Caki2 (cell line): ENCODE measurements around the gene SLC35E2B. TPM values are rescaled to one million over a fixed set of nuclear protein-coding genes. Genes with fewer than 3 reads are reported as not detected.
"Not testable (repeated sequence)": the region's sequence is repeated elsewhere in the genome, so short reads cannot be mapped to it uniquely, and the experiment has no call there.

Source experiments
- DNase-seq: peaks from one replicate; pipeline ENCODE4 v3.0.0-alpha.2; 2015; ENCODE audit warnings: low read depth
- in situ Hi-C: cut with HindIII; loops from 2 replicates; pipeline ENCODE4 v1.10.0; 2016; ENCODE audit warnings: low sequenced_read_pairs, low pct_unique_long_range_greater_than_20kb, mixed read lengths
- total RNA-seq: library from RNA; depleted of rRNA; stranded (reverse); fragments of >200 nt; shearing (Covaris generic); gene quantifications from 2 replicates; pipeline ENCODE4 v1.2.3, GENCODE V29; 2014; ENCODE audit warnings: low replicate concordance; rRNA removed

SLC35E2B gene
- total RNA-seq, result 13.6 and 13.8 TPM in 2 replicates

DNA sequence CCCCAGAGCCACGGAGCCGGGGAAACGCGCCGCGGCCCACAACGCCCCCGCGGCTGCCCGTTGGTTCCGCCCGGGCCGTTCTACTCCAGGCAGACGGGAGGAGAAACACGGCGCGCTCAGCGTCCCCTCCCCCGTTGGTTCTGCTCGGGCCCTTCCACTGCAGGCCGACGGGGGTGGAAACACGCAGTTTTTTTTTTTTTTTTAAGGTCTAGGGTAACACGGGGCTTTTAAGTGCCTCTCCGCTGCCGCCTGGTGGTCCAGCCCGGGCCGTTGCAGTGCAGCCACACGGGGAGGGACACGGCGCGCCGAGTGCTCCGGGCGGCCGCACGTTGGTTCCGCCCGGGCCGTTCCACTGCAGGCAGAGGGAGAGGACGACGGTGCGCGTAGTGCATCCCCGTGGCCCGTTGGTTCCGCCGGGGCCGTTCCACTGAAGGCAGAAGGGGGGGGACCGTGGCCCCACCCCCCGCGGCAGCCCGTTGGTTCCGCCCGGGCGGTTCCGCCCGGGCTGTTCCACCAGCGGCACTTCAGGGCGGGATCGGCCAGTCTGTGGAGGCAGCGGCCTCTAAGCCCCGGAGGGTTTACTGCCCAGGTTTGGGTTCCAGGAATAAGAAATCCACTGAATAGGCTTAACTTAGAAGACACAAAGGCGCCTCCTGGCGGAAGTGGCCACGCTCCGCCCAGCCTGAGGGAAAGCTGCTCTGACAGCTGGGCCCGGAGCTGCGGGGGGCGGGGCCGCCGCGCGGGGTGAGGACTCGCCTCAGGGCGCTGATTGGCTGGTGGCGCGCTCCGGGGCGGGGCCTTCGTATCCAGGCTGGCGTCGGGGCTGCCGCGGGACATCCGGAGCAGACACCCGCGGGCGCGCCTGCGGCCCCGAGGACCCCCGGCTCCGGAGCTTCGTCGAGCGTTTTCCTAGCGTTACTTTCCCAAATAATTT lies at the start of gene SLC35E2B:
TSS of gene SLC35E2B (minus strand) at position 82 of the 934 bp plus-strand sequence. CDS start 16,096 bp downstream, outside the sequence.
- in situ Hi-C loops, result not testable (repeated sequence)
- peak; percentile 78 for DNase-seq

GRCh38 chr1:1741013-1741412 lies 48.4 kb upstream of the SLC35E2B start:
- in situ Hi-C loops, result not testable (repeated sequence)
- peak; percentile 82 for DNase-seq

DNA sequence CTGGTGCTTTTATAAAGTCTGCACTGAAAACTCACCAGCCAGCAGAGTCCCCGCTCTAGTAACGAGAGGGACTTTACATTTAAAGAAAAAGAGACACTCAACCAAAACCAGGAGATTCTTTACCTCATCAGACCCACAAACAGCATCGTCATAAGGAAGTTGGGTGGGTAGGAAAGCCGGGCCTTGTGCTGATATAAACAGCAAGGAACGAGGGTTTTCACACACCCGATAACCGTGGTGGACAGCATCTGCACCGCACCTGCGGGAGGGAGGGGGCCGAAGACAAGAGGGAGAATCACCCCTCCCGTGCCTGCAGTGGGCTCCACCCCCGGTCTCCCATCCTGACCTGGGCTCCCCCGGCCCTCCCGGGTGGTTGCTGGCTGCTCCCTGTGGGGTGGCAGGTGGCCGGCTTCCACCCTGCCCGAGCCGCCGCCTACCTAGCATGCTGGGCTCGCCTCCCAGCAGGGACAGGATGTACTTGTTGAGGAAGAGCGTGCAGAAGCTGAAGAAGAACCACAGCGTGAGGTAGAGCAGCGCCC lies 46.3 kb upstream of the SLC35E2B start:
- in situ Hi-C loops, DNase-seq: not testable (repeated sequence)

GRCh38 chr1:1737675-1738590 lies 45.3 kb upstream of the SLC35E2B start:
- DNase-seq, in situ Hi-C loops: not testable (repeated sequence)

GRCh38 chr1:1732381-1732780 lies 39.8 kb upstream of the SLC35E2B start:
- in situ Hi-C loops, result no loop called here
- DNase-seq, result no peak

- in situ Hi-C loops, result no loop called here
- no peak for DNase-seq
Measured at GRCh38 chr1:1730870-1731269, 38.3 kb upstream of the SLC35E2B start.

DNA sequence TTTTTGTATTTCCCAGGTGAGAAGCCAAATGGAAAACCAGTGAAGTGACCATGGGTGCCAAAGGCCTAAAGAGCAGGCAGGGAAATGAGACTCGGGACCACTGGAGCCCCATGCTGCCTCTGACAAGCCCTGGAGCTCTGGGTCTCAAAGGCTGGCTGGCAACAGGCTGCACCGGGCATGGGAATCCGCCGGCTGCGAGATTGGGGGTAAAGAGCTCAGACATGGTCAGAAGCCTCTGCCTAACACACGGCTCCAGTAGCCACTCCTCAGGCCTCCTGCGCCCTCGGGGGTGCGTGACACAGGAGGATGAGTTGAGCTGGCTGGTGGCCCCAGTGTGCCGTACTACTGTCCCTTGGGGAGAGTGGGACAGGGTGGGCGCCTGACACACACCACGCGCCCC lies 37.6 kb upstream of the SLC35E2B start:
- DNase-seq, in situ Hi-C loops: not testable (repeated sequence)

GRCh38 chr1:1729116-1729816 lies 36.7 kb upstream of the SLC35E2B start:
- DNase-seq, in situ Hi-C loops: not testable (repeated sequence)

GRCh38 chr1:1728308-1729005 lies 35.9 kb upstream of the SLC35E2B start:
- DNase-seq, in situ Hi-C loops: not testable (repeated sequence)

DNA sequence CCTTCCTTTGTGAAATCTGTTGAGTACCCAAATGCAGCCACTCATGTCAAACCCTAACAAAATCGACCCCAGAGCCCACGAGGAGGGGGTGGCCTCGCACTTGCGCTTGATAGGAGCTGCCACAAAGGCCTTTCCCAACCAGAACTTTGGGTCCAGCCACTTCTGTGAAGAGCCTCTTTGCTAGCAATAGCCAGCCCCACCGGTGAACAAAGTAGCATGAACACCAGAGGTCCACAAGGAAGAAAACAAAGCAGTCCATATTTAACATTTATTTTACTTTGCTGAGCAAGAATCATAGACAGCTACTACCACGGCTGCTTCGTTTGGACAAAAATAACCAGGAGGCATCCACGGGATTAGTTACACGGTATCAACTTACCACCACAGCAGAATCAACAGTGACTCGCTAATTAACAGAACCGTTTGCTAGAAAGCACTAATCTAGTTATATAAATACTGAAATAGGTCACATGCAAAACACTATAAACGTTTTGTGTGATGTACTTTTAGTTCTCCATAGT lies 34.6 kb upstream of the SLC35E2B start:
- in situ Hi-C loops, DNase-seq: not testable (repeated sequence)

DNA sequence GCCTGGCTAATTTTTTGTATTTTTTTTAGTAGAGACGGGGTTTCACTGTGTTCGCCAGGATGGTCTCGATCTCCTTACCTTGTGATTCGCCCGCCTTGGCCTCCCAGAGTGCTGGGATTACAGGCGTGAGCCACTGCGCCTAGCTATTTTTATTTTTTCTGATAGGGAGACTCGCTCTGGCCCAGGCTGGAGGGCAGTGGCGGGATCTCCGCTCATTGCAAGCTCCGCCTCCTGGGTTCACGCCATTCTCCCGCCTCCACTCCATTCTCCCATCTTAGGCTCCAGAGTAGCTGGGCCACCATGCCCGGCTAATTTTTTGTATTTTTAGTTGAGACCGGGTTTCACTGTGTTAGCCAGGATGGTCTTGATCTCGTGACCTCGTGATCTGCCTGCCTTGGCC lies 33.5 kb upstream of the SLC35E2B start:
- in situ Hi-C loops, DNase-seq: not testable (repeated sequence)

- in situ Hi-C loops, result not testable (repeated sequence)
- DNase-seq, result peak; percentile 96
Measured at GRCh38 chr1:1724035-1724864, 31.7 kb upstream of the SLC35E2B start, which contains the start of gene CDK11A. Gene CDK11A (minus strand): TSS chr1:1724357. CDS start chr1:1722818, 1,539 bp downstream.

GRCh38 chr1:1721201-1721600 lies 28.6 kb upstream of the SLC35E2B start:
- no peak for DNase-seq
- in situ Hi-C loops, result no loop called here

- DNase-seq, in situ Hi-C loops: not testable (repeated sequence)
Measured at GRCh38 chr1:1715109-1715883, 22.7 kb upstream of the SLC35E2B start.

GRCh38 chr1:1707897-1708296 lies 15.3 kb upstream of the SLC35E2B start:
- in situ Hi-C loops, result not testable (repeated sequence)

More at GRCh38 chr1:1707897-1708296, 15.3 kb upstream of the SLC35E2B start:
- DNase-seq, result not testable (repeated sequence)
